ENCODE measurements around the gene HNRNPM.

HNRNPM gene

GRCh38 chr19:8449830-8450229, 5.1 kb downstream of the HNRNPM start:
- H3K27me3 ChIP-seq (ENCODE audit: control insufficient read depth, insufficient read depth, low read length) = no peaks in the 10 kb centered on the region
- peaks cover 4% of the 10 kb centered on the region; the same call in 1 of the 2 replicates for H3K4me1 ChIP-seq (ENCODE audit: control insufficient read depth, insufficient read depth, low read length)
- H3K27ac ChIP-seq (ENCODE audit: low read length) = no peak overlapping the region
- H3K9me3 ChIP-seq (ENCODE audit: control insufficient read depth, insufficient read depth, low read length) = no peaks in the 10 kb centered on the region
- no CpG with 5 or more reads among the region's 8 CpGs for WGBS (ENCODE audit: insufficient coverage, insufficient read length)
- H3K36me3 ChIP-seq (ENCODE audit: control insufficient read depth, insufficient read depth, low read length) = peaks cover 3% of the 10 kb centered on the region; the same call in 1 of the 2 replicates
- H3K4me3 ChIP-seq (ENCODE audit: low read length) = no peak overlapping the region
- DNase-seq (ENCODE audit: low read depth, low spot score) = no peak

DNA sequence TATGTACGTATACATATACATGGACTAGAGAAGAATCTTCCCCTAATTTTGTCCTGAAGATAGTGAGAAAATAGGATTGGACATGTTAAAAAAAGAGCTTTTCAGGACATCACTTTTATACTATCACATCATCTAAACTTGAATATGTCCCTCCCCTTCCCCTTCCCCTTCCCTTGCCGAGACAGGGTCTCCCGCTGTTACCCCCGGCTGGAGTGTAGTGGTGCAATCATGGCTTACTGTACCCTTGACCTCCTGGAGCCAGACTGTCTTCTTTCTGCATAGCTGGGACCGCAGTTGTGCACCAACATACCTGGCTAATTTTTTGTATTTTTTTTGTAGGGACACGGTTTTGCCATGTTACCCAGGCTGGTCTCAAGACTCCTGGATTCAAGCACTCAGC, 6.6 kb downstream of the HNRNPM start:
- H3K9me3 ChIP-seq (ENCODE audit: control insufficient read depth, insufficient read depth, low read length) = no peaks in the 10 kb centered on the region
- H3K27ac ChIP-seq (ENCODE audit: low read length) = no peak overlapping the region
- no CpG with 5 or more reads among the region's 6 CpGs for WGBS (ENCODE audit: insufficient coverage, insufficient read length)
- no peak overlapping the region for H3K4me3 ChIP-seq (ENCODE audit: low read length)
- H3K27me3 ChIP-seq (ENCODE audit: control insufficient read depth, insufficient read depth, low read length) = no peaks in the 10 kb centered on the region
- H3K4me1 ChIP-seq (ENCODE audit: control insufficient read depth, insufficient read depth, low read length) = peaks cover 4% of the 10 kb centered on the region; the same call in 1 of the 2 replicates
- H3K36me3 ChIP-seq (ENCODE audit: control insufficient read depth, insufficient read depth, low read length) = peaks cover 3% of the 10 kb centered on the region; the same call in 1 of the 2 replicates
- no peak for DNase-seq (ENCODE audit: low read depth, low spot score)

- no peaks in the 10 kb centered on the region for H3K9me3 ChIP-seq (ENCODE audit: control insufficient read depth, insufficient read depth, low read length)
- H3K4me3 ChIP-seq (ENCODE audit: low read length) = no peak overlapping the region
- no peak overlapping the region for H3K27ac ChIP-seq (ENCODE audit: low read length)
- H3K4me1 ChIP-seq (ENCODE audit: control insufficient read depth, insufficient read depth, low read length) = peaks cover 4% of the 10 kb centered on the region; the same call in 1 of the 2 replicates
- H3K27me3 ChIP-seq (ENCODE audit: control insufficient read depth, insufficient read depth, low read length) = no peaks in the 10 kb centered on the region
- no peak for DNase-seq (ENCODE audit: low read depth, low spot score)
- peaks cover 8% of the 10 kb centered on the region; the same call in 1 of the 2 replicates for H3K36me3 ChIP-seq (ENCODE audit: control insufficient read depth, insufficient read depth, low read length)
- WGBS (ENCODE audit: insufficient coverage, insufficient read length) = no CpG with 5 or more reads among the region's 3 CpGs
Observed at GRCh38 chr19:8451885-8452284, 7.1 kb downstream of the HNRNPM start.

- no peaks in the 10 kb centered on the region for H3K27me3 ChIP-seq (ENCODE audit: control insufficient read depth, insufficient read depth, low read length)
- no peaks in the 10 kb centered on the region for H3K9me3 ChIP-seq (ENCODE audit: control insufficient read depth, insufficient read depth, low read length)
- H3K27ac ChIP-seq (ENCODE audit: low read length) = no peak overlapping the region
- no peak overlapping the region for H3K4me3 ChIP-seq (ENCODE audit: low read length)
- WGBS (ENCODE audit: insufficient coverage, insufficient read length) = no CpG with 5 or more reads among the region's 4 CpGs
- peaks cover 4% of the 10 kb centered on the region; the same call in 1 of the 2 replicates for H3K4me1 ChIP-seq (ENCODE audit: control insufficient read depth, insufficient read depth, low read length)
- peaks cover 8% of the 10 kb centered on the region; the same call in 1 of the 2 replicates for H3K36me3 ChIP-seq (ENCODE audit: control insufficient read depth, insufficient read depth, low read length)
- DNase-seq (ENCODE audit: low read depth, low spot score) = no peak
Observed at GRCh38 chr19:8452446-8453123, 7.8 kb downstream of the HNRNPM start.

DNA sequence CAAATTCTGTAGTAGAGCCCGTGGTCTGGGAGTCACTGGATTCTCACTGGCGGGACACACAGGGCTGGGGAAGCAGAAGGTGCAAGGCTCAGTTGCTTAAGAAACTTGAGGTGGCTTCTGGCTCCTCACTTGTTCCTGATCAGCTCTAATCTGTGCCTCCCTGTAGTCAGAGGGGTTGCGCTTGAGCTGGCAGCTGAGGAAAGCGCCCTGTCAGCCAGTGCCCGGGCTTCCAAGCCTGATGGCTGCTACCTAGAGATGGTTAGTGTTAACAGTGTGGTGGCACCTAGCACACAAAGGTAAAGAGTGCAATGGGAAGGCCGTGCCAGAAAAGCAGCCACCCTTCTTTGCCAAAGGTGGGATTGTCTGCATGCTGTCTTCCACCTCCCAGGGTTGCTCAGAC, 8.8 kb downstream of the HNRNPM start:
- no peaks in the 10 kb centered on the region for H3K27me3 ChIP-seq (ENCODE audit: control insufficient read depth, insufficient read depth, low read length)
- H3K4me1 ChIP-seq (ENCODE audit: control insufficient read depth, insufficient read depth, low read length) = peaks cover 6% of the 10 kb centered on the region
- no peak overlapping the region for H3K27ac ChIP-seq (ENCODE audit: low read length)
- no peaks in the 10 kb centered on the region for H3K9me3 ChIP-seq (ENCODE audit: control insufficient read depth, insufficient read depth, low read length)
- peaks cover 8% of the 10 kb centered on the region; the same call in 1 of the 2 replicates for H3K36me3 ChIP-seq (ENCODE audit: control insufficient read depth, insufficient read depth, low read length)
- no CpG with 5 or more reads among the region's 6 CpGs for WGBS (ENCODE audit: insufficient coverage, insufficient read length)
- DNase-seq (ENCODE audit: low read depth, low spot score) = no peak
- H3K4me3 ChIP-seq (ENCODE audit: low read length) = no peak overlapping the region

DNA sequence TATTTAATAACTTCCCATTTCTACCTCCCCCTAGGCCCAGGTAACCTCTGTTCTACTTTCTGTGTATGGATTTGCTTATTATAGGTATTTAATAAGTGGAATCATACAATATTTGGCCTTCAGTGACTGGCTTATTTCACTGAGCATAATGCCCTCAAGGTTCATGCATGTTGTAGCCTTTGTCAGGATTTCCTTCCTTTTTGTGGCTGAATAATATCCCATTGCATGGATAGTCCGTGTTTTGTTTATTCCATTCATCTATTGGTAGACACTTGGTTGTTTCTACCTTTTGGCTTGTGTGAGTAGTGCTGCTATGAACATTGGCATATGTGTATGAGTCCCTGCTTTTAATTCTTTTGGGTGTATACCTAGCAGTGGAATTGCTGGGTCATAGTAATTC, 9.4 kb downstream of the HNRNPM start:
- H3K36me3 ChIP-seq (ENCODE audit: control insufficient read depth, insufficient read depth, low read length) = peaks cover 8% of the 10 kb centered on the region; the same call in 1 of the 2 replicates
- peaks cover 7% of the 10 kb centered on the region for H3K4me1 ChIP-seq (ENCODE audit: control insufficient read depth, insufficient read depth, low read length)
- no peak overlapping the region for H3K4me3 ChIP-seq (ENCODE audit: low read length)

DNA sequence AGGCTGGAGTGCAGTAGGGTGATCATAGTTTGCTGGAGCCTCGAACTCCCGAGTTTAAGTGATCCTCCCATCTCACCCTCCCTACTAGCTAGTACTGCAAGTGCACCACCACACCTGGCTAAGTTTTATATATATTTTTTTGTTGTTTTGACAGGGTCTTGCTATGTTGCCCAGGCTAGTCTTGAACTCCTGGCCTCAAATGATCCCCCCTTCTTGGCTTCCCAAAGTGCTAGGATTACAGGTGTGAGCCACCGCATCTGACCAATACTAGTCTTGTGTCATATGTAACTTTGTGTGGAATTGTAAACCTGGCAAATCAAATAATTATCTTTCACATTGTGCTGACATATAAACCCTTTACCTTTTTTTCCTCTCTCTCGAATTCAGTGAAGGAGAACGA, 10.2 kb downstream of the HNRNPM start:
- H3K9me3 ChIP-seq (ENCODE audit: control insufficient read depth, insufficient read depth, low read length) = no peaks in the 10 kb centered on the region
- no peaks in the 10 kb centered on the region for H3K27me3 ChIP-seq (ENCODE audit: control insufficient read depth, insufficient read depth, low read length)
- no peak for DNase-seq (ENCODE audit: low read depth, low spot score)
- H3K4me3 ChIP-seq (ENCODE audit: low read length) = no peak overlapping the region
- no peak overlapping the region for H3K27ac ChIP-seq (ENCODE audit: low read length)
- H3K36me3 ChIP-seq (ENCODE audit: control insufficient read depth, insufficient read depth, low read length) = peaks cover 8% of the 10 kb centered on the region; the same call in 1 of the 2 replicates
- no CpG with 5 or more reads among the region's 5 CpGs for WGBS (ENCODE audit: insufficient coverage, insufficient read length)
- peaks cover 5% of the 10 kb centered on the region; the same call in 1 of the 2 replicates for H3K4me1 ChIP-seq (ENCODE audit: control insufficient read depth, insufficient read depth, low read length)

More for the DNA sequence above, 9.4 kb downstream of the HNRNPM start:
- DNase-seq (ENCODE audit: low read depth, low spot score) = no peak
- Histone ChIP-seq H3K27me3 (ENCODE audit: control insufficient read depth, insufficient read depth, low read length) (no peaks in the 10 kb centered on the region), H3K9me3 (ENCODE audit: control insufficient read depth, insufficient read depth, low read length) (no peaks in the 10 kb centered on the region), H3K27ac (ENCODE audit: low read length) (no peak overlapping the region)
- no CpG with 5 or more reads among the region's 1 CpG for WGBS (ENCODE audit: insufficient coverage, insufficient read length)

GRCh38 chr19:8456064-8456463, 11.3 kb downstream of the HNRNPM start:
- Histone ChIP-seq H3K27me3 (ENCODE audit: control insufficient read depth, insufficient read depth, low read length) (no peaks in the 10 kb centered on the region), H3K9me3 (ENCODE audit: control insufficient read depth, insufficient read depth, low read length) (no peaks in the 10 kb centered on the region), H3K27ac (ENCODE audit: low read length) (no peak overlapping the region), H3K4me1 (ENCODE audit: control insufficient read depth, insufficient read depth, low read length) (peaks cover 5% of the 10 kb centered on the region; the same call in 1 of the 2 replicates), H3K36me3 (ENCODE audit: control insufficient read depth, insufficient read depth, low read length) (peaks cover 8% of the 10 kb centered on the region; the same call in 1 of the 2 replicates), H3K4me3 (ENCODE audit: low read length) (no peak overlapping the region)
- no CpG with 5 or more reads among the region's 7 CpGs for WGBS (ENCODE audit: insufficient coverage, insufficient read length)
- DNase-seq (ENCODE audit: low read depth, low spot score) = no peak

DNA sequence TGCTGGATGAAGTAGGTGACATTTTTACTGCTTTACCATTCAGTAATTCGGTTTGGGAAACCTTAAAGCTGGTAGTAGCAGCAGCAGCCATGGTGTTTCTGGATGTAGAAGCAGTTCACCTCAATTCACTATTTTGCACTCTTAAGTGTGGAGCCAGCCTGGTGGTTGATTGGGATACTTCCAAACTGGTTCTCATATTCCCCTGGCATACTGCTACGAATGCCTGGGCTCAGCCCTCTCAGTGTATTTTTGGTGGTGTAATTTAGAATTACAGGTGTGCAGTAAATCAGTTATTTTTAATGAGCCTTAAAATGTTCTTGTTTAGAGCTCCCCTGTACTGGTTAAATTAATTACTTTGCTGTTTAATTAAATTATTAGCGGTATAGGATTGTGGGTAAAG, 12.4 kb downstream of the HNRNPM start:
- Histone ChIP-seq H3K4me3 (ENCODE audit: low read length) (no peak overlapping the region), H3K9me3 (ENCODE audit: control insufficient read depth, insufficient read depth, low read length) (no peaks in the 10 kb centered on the region), H3K27ac (ENCODE audit: low read length) (no peak overlapping the region), H3K36me3 (ENCODE audit: control insufficient read depth, insufficient read depth, low read length) (peaks cover 8% of the 10 kb centered on the region; the same call in 1 of the 2 replicates), H3K4me1 (ENCODE audit: control insufficient read depth, insufficient read depth, low read length) (peaks cover 5% of the 10 kb centered on the region; the same call in 1 of the 2 replicates), H3K27me3 (ENCODE audit: control insufficient read depth, insufficient read depth, low read length) (no peaks in the 10 kb centered on the region)
- 100% methylated on average over 1 of the region's 3 CpGs for WGBS (ENCODE audit: insufficient coverage, insufficient read length)
- no peak for DNase-seq (ENCODE audit: low read depth, low spot score)

- Histone ChIP-seq H3K4me3 (ENCODE audit: low read length) (no peak overlapping the region), H3K27me3 (ENCODE audit: control insufficient read depth, insufficient read depth, low read length) (no peaks in the 10 kb centered on the region), H3K27ac (ENCODE audit: low read length) (no peak overlapping the region), H3K4me1 (ENCODE audit: control insufficient read depth, insufficient read depth, low read length) (peaks cover 5% of the 10 kb centered on the region; the same call in 1 of the 2 replicates), H3K36me3 (ENCODE audit: control insufficient read depth, insufficient read depth, low read length) (peaks cover 5% of the 10 kb centered on the region; the same call in 1 of the 2 replicates), H3K9me3 (ENCODE audit: control insufficient read depth, insufficient read depth, low read length) (no peaks in the 10 kb centered on the region)
- no peak for DNase-seq (ENCODE audit: low read depth, low spot score)
- no CpG with 5 or more reads among the region's 1 CpG for WGBS (ENCODE audit: insufficient coverage, insufficient read length)
Observed at GRCh38 chr19:8457827-8458226, 13.1 kb downstream of the HNRNPM start.
